Stimulated activated CD8-positive, alpha-beta memory T cell treated with anti-CD3 and anti-CD28 coated beads, Interleukin-12 subunit alpha, Interleukin-12 subunit beta, amount 100 ng/mL, for 24 hours (primary cell): ENCODE data around the gene ANK3.

Source experiments
- DNase-seq: peaks from one replicate; pipeline ENCODE4 v3.0.0-alpha.2; 2020; ENCODE audit errors: extremely low read depth

ANK3 gene

DNA sequence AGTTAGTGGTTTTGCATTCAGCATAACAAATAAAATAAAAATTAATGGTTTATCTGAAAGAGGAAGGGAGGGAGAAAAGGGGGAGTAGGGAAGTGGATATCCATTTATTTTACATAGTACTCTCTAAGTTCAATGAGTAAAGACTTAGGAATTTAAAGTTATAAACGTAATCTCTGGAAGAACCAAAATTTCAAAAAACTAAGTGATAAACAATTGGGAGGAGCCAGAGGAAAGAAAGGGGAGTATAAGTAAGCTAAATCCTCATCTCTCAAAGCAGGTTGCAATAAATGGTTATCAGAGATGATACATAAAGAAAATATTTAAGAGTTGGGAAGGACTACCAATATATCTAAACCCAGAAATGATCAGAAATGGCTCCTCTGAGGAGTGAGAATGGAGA lies 46.4 kb downstream of the ANK3 start:
- no peak for DNase-seq

DNA sequence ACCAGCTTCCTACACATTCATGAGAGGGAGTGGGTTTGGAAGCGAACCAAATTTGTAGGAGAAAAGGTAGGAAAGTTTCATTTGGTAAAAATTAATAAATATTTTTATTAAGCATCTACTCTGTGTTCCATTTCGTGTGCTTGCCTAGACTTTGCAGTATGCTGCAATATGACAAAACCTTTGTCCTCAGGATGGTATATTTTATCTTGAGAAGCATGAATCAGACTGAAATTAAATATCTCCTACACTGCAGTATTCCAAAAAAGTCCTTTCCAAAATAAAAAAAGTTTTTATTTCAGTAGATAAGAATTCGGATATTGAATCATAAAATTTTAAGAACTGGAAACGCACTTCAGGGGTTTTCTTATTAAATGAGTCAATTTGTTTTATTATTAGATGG lies 47.7 kb downstream of the ANK3 start:
- DNase-seq, result no peak

DNA sequence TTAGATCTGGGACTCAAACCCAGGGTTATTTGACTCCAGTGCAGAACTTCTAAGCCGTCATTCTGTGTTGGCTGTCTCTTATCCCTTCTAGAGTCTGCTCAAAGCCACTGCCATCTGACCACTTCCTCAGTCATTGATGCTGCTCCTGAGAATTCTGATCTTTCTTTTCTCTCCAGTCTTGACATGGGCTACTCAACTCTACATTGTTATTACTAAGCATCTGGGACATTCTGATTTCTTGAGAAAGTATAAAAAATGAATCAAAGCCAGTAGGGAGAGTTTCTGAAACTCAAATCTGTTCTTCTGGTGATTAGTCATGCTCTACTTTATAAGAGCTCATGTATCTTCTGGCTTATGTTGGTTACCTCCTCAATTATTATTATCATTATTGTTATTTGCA lies 48.7 kb downstream of the ANK3 start:
- DNase-seq, result no peak

DNA sequence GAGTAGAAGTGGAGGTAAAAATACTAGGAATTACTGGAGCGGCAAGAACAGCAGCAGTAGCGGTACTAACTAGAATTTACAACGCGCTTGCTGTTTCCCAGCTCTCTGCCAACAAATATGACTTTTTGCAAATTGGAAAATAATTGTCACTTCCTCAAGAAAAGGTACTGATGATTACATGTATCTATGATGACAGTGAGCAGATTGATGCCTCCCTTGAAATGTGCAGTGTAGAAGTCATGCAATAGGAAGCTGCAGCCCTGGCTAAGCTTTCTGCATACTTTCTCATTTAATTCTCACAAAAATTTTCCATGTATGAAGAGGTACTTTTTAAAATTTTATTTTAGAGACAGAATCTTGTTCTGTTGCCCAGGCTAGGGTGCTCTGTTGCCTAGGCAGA lies 49.9 kb downstream of the ANK3 start:
- DNase-seq, result no peak

DNA sequence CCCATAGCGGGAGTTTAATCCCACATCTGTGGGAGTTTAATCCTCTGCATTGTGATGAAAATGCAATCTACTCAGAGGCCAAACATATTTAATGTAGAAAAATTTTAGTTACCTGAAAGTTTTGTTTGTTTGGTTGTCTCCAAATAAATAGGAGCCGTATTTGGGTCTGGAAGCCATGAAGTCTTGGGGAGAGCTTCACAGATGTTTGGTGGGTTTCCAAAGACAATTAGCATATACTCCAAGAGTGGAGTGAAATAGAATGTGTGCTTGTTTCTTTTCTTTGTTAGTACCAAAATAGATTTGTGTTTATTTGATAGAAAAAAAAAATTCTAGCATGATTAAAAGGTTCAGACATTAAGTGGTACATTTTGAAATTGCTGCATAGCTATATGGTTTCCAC lies 50.9 kb downstream of the ANK3 start:
- no peak for DNase-seq

DNA sequence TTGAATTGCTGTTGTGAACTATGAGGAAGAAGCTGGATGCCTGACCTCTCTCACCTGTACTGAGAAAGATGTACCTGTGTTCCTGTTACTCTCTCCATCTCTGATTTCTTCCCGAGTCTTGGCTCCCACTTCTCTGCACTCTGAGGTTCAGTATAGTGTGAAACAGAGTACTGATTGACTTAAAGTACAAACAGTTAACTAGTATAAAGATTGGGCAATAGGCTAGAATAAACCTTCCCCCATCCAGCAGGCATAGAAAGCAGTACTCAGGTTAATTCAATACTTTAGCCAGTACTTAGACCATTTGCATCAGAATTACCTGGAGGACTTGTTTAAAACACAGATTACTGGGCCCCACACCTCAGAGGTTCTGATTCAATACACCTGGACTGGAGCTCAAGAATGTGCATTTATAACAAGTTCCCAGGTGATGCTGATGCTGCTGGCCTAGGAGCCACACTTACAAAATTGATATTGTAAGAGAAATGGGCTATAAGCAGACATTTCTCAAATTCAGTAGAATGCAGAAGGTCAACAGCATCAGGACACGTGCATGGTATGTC lies 51.6 kb downstream of the ANK3 start:
- no peak for DNase-seq

DNA sequence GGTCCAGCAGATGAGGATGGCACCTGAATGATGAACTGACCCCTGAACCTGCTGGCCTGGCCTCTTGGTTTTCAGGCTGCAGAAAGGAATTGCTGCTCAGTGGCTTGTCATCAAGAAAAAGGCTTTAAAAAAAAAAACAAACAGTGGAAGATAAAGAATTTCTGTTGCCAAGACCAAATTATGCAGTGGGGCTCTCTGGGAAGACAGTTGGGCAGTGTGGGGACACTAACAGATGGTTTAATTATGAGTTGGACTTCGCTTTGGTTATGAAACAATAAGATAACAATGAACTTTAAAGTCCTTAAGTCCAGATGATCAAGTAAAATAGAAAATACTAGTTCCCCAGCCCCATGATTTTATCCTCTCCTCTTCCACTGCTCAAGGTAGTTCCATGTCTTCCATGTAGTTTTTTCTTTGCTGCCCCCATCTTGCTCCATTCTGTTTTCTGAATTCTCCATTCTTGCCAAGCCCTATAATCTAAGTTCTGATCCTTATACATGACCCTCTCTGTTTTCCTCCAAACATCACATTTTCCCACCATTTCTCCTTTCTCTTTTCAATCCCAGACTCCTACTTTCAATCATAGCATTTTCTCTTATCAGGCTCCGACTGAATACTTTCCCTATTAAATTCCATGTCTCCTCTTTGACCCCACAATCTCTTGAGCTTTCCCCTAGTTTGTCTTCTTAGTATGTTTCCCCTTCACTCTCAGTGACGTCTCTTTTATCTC lies 52.6 kb downstream of the ANK3 start:
- no peak for DNase-seq

DNA sequence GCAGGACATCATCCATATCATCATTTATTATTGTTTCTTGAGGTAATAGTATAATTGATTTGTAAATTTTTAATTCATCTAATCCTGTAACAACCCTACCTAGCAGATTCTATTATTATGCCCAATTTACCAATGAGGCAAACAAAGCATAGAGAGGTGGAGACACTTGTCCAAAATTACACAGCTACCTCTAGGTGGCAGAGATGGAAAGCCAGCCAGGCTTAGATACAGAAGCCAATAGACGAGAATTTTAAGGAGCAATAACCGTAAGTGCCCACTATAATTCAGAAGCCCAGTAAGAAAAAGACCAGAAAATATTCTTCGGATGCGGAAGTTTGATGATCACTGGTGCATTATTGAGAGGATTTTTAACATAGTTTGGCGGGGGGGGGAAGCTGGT lies 54.0 kb downstream of the ANK3 start:
- no peak for DNase-seq

DNA sequence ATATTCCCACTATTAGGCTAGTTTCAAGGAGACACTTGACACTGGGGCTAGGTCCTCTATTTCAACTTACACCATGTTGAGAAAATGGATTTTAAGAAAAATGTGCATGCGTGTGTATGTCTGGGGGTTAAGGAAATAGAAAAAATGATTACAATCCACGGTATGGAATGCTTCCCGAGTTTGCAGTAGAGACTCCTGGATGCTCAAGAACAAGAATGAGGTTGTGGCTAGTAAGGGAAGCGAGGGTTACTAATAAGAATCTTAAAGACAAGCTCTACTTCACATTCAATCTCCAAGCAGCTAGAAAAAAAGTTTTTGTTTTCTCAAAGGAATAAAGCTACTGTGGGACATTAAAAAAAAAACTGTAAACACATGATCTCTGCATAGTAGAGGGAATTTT lies 54.7 kb downstream of the ANK3 start:
- DNase-seq, result no peak

DNA sequence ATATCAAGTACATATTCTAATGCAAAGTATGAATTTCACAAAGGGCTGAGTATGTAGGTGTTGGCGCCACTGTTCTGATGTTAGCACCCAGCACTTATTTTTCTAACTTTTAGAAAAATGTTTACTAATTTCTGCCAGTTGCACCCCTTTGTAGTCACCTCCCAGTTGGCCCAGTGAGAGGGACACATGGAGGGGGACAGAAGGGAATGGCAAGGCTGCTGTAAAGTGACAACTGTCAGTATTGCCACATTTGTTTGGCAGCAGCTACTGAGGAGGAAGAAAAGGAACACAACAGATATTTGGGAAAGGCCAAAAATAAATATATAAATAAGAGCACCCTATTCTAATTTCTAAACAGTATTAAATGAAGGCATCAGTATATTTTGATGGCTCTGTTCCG lies 57.3 kb downstream of the ANK3 start:
- no peak for DNase-seq

DNA sequence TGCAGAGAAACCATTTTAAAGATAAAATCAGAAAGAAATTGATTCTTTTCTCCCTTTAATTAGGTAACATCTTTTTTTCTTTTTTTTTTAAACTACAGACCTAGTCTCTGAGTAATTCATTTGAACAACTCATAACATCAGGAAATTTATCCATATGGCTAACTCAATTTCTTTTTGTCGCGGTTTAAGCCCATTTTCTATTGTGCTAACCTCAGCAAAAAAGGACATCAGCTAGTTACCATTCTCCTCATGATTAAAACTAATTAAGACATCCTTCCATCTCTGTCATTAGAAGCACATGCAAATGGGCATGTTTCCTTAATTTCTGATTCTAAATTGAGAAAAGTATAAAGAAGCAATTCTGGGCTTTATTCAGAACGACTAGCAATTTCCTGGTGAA lies 57.8 kb downstream of the ANK3 start:
- DNase-seq, result no peak

DNA sequence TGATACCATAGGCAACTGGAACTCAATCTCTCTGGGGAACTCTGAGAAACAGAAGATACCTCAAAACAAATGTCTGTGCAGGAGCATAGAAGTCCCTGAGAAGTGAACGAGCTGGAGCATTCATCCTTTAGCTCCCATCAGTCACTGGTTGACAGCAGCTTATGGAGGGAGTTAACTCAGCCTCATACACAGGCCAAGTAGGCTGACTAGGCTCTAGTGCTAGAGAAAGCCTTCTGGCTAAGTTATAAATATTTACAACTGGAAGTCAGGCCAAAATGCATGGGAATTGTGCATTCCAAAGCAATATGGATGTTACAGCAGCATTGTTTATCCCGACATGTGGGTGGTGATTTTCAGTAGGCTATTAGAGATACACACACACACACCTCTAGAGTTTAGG lies 66.5 kb downstream of the ANK3 start:
- DNase-seq, result no peak

DNA sequence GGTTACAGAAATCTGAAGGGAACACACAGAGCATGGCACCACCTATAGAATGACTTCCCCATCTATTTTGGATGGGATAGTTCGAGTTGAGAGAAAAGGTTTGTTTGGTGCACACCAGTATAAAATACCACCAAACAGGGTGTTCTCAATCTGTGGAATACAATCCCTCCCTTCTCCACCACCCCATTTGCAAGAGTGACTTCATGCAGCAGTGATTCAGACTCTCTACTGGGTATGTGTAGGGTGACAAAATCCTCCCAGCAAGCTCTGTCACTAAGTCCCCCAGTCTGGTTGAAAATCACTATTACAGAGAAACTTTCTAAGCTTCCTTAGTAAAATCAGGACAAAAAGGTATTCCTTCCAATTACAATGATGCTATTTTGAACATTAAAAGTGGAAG lies 69.0 kb downstream of the ANK3 start:
- no peak for DNase-seq

DNA sequence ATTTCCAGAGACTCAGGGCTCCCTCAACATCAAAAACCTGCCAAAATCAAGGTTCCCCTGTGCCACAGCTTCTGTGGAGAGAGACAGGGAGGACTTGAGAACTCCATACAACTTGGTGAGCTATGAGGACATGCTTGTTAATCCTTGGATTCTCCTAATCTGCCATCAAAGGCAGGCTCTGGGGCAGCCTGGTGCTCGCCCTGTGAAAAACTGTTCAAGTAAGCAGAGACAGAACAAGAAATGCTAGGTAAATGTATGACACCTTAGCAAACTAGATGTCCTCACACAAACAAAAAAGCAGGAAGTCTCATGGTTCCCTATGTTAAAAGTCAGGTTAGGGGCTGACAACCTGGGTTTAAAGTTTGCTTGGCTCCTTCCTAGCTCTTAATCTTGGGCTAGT lies 73.6 kb downstream of the ANK3 start:
- no peak for DNase-seq

DNA sequence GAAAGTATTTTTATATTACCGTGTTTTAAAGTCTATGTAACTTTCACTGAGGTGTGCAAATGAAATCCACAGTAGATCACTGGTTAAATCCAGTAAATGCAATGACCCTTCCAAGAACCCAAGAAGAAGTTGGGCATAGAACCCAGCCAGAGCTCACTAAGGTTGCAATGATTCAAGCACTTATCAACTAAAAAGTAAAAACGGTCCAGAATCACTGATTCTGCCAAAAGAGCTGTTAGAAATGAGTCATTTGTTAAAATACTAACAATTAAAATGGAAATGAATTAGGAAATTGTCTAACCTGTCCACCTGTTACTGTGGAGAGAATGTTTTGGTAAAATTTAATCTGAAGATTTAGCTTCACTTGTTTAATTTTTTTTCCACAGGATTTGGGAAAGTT lies 74.4 kb downstream of the ANK3 start:
- DNase-seq, result no peak

DNA sequence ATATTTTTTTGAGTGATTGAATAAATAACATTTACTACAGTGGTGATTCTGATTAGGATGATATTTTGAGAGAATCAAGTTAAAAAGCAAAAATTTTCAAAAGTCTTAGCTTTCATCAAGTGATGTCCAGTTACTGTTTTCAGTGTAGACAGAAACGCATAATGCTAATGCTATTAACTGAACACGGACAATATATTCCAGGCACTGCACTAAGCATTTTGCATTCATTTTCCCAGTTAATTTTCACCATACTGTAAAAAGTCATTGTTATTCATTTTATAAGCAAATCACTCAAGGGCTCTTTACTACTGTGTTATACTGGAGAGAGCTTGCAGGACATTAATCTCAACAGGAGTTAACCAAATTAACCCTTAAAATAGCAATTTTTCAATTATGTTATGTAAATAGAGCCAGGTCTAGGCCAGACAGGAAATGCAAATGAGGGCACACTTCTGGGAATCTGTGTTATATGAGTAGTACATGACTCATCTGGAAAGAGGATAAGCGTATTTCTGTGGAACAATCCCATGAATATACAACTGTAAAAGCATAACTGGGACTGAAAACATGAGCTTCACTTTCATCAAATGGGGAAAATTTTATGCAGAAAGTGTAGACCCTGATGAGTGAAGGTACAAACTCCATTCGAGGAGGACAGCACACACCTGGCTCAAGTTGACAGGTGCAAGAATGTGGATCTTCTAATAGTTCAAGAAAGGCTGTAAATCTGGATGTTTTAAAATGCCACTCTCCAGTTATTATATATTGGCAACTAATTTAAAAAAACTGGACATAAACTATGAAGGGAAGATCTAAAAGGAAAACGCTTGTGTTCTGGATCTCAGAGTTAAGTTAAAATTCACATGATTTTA lies 75.4 kb downstream of the ANK3 start:
- no peak for DNase-seq

DNA sequence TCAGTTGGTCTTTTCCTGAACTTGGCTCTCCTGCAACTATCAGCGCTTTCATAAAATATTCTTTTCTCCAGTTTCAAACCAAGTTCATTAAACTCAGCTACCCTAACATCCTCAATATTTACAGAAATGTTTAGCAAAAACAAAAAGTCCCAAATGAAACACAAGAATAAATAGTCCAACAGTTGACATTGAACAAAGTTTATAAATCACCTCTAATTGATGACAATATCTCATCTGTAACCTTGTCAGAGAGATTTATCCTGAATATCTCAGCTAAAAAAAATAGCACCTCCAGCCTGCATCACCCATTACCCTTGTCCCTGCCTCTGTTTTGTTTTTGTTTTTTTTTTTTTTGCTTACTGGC lies 76.1 kb downstream of the ANK3 start:
- no peak for DNase-seq

DNA sequence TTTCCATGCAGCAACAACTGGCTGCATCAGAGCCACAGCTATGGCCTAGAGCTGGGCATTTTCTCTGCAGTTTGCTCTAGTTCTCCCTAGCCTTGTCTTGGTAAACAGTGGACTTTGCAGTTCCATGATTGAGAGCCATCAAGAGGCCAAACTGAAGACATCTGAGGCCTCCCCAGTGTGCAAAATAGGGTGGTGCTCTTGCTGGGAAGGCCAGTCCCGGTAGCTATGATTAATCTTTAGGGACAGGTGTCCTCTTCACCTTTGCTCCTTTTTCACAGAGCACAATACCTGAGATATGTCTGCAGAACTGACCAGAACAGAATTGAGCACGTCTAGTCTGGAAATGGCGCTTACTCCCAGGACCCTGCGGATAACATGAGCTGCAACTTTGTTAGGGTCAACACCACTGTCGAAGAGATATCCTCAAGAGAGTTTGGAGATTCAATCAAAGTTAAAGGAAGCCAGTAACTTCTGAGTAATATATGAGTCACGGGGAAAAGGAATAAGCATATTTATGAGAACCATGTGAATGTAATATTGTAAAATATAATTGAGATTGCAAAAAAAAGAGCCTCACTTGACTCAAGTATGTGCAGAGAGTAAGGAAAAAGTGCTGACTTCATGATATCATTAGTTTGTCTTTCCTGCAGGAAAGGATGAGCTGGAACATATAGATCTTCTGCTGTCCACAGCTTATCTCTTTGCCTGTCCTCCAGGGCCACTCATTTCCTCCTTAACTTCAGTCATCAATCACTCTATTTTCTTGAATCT lies 76.7 kb downstream of the ANK3 start:
- no peak for DNase-seq

DNA sequence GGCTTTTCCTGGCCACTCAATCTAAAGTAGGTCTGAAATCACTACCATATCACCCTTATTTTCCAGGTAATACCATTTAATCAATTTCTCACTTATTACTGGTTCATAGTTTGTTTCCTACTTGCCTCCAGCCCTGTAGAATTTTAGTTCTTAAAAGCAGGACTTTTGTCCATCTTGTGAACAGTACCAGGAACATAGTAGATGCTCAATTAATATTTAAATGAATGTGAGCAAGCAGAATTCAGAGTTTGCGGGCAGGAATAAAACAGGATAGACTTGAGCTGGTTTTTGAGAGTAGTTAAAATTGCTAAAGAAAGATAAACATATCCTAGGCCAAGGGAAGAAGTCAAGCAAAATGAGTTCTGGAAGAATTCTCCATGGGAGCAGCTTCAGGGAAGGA lies 77.9 kb downstream of the ANK3 start:
- DNase-seq, result no peak

DNA sequence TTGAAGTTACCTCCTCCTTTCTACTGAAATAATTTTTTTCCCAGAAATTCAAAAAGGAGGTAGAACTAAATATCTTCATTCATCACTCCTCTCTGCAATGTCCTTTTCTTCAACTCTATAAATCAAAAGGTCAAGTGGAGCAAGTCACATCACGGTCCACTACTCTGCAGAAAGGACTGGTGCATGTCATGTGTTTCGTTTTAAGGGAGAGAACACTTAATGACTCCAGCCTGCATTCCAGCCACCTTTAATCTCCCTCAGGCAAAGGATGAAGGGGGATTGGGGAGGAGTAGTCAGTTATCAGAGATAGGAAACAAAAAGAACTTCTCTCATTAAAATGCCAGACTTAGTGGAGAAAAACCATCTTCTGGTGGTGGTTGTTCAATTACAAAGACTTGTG lies 78.9 kb downstream of the ANK3 start:
- DNase-seq, result no peak

DNA sequence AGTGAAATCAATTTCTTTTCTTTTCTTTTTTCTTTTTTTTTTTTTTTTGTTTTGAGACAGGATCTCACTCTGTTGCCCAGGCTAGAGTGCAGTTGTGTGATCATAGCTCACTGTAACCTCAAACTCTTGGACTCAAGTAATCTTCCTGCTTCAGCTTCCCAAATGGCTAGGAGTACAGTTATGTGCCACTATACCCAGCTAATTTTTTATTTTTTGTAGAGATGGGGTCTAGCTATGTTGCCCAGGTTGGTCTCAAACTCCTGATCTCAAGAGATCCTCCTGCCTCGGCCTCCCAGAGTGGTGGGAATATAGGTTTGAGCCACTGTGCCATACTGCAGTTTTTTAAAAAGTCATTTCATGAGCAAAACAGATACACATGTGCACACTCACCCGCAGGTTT lies 79.8 kb downstream of the ANK3 start:
- DNase-seq, result no peak

DNA sequence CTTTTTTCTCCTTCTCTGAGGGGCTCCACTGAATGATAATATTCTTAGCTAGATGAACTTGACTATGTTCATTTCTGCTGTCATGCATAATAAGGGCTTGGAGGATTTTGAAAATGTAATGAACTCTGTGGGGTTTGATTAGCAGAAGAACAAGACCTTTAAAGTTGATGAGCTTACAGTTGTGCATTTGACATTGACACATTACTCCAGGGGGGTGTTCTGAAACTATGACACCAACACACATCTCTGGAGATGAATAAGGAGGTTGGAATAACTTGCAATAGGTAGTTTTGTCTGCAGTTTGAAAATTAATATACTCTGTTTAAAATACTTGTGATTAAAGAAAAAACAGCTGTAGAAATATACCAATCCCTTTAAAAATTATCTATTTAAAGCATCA lies 80.3 kb downstream of the ANK3 start:
- DNase-seq, result no peak
